IMR-90 (cell line): ENCODE results near the gene IL17REL. TPM values are rescaled to one million over a fixed set of nuclear protein-coding genes. Genes with fewer than 3 reads are reported as not detected.

Experiments used
- ATAC-seq: fragments of 200-7000 bp; cut with Tn5 transposase; 2 replicates; pipeline ENCODE4 v1.9.1; 2020; ENCODE audit warnings: low read depth, mild to moderate bottlenecking, moderate library complexity
- BruUV-seq: library from RNA; stranded (reverse); fragments of 400-500 nt; replicated peaks from 2 replicates; lab custom pipeline; 2021; lab: Mats Ljungman, UMichigan
- CTCF ChIA-PET: fragments of 300-600 bp; formaldehyde crosslinking; extraction: SDS; loops from one replicate; lab custom pipeline; 2021; ENCODE audit warnings: antibody characterized with exemption; lab: Yijun Ruan, JAX
- POLR2A ChIA-PET: fragments of 300-600 bp; sonication (Branson Sonifier 250); formaldehyde crosslinking; loops from one replicate; lab custom pipeline; 2022; ENCODE audit warnings: antibody characterized with exemption; ENCODE audit not compliant: unreplicated experiment; lab: Charles Lee
- DNase-seq: peaks from one replicate; pipeline ENCODE4 v3.0.0; 2013
- H2AFZ ChIP-seq: replicated peaks from 2 replicates; pipeline ENCODE3; 2013; ENCODE audit warnings: low read length, mild to moderate bottlenecking; ENCODE audit not compliant: poor library complexity
- H2AK5ac ChIP-seq: 2 replicates; pipeline ENCODE4 v1.6.1; 2013; ENCODE audit warnings: low read depth, low read length, inconsistent platforms
- H2AK9ac ChIP-seq: replicated peaks from 2 replicates; pipeline ENCODE3; 2013; ENCODE audit warnings: mild to moderate bottlenecking, low read depth, low read length, moderate library complexity; ENCODE audit not compliant: poor library complexity
- H2BK120ac ChIP-seq: 2 replicates; pipeline ENCODE4 v1.6.1; 2013; ENCODE audit warnings: low read depth, low read length, inconsistent platforms
- H2BK15ac ChIP-seq: 3 replicates; pipeline ENCODE4 v1.6.1; 2013; ENCODE audit warnings: low read depth, low read length, inconsistent platforms
- H2BK20ac ChIP-seq: 2 replicates; pipeline ENCODE4 v1.6.1; 2013; ENCODE audit warnings: low read depth, mild to moderate bottlenecking, inconsistent platforms, low read length, moderate library complexity
- H2BK5ac ChIP-seq: 2 replicates; pipeline ENCODE4 v1.6.1; 2013; ENCODE audit warnings: mild to moderate bottlenecking, low read depth, low read length, inconsistent platforms; ENCODE audit not compliant: poor library complexity, severe bottlenecking
- H3K14ac ChIP-seq: replicated peaks from 2 replicates; pipeline ENCODE4 v1.6.1; 2013; ENCODE audit warnings: low read depth, low read length, inconsistent platforms
- H3K18ac ChIP-seq: 2 replicates; pipeline ENCODE4 v1.6.1; 2013; ENCODE audit warnings: low read depth, low read length, control low read depth
- H3K23ac ChIP-seq: 2 replicates; pipeline ENCODE4 v1.6.1; 2013; ENCODE audit warnings: low read depth, low read length, inconsistent platforms
- H3K27ac ChIP-seq: 2 replicates; pipeline ENCODE4 v1.5.1; 2013; ENCODE audit warnings: mild to moderate bottlenecking, control low read depth, low read length; ENCODE audit not compliant: insufficient read depth
- H3K27me3 ChIP-seq: 2 replicates; pipeline ENCODE4 v1.6.1; 2013; ENCODE audit warnings: low read length; ENCODE audit not compliant: control insufficient read depth, insufficient read depth
- H3K36me3 ChIP-seq: 2 replicates; pipeline ENCODE4 v1.6.1; 2013; ENCODE audit warnings: low read length, mixed read lengths; ENCODE audit not compliant: control insufficient read depth, insufficient read depth
- H3K4ac ChIP-seq: 2 replicates; pipeline ENCODE4 v1.6.1; 2013; ENCODE audit warnings: low read depth, low read length, inconsistent platforms
- H3K4me1 ChIP-seq: 2 replicates; pipeline ENCODE4 v1.6.1; 2013; ENCODE audit warnings: low read length, mixed read lengths; ENCODE audit not compliant: control insufficient read depth, insufficient read depth
- H3K4me2 ChIP-seq: 2 replicates; pipeline ENCODE4 v1.6.1; 2013; ENCODE audit warnings: low read depth, mild to moderate bottlenecking, control low read depth, low read length, moderate library complexity
- H3K4me3 ChIP-seq: 2 replicates; pipeline ENCODE4 v1.5.1; 2013; ENCODE audit warnings: low read depth, mild to moderate bottlenecking, control low read depth, low read length, moderate library complexity; ENCODE audit not compliant: insufficient read depth
- H3K56ac ChIP-seq: 2 replicates; pipeline ENCODE4 v1.6.1; 2013; ENCODE audit warnings: low read length, inconsistent platforms; ENCODE audit not compliant: insufficient read depth; ENCODE audit errors: extremely low read depth
- H3K79me1 ChIP-seq, 2 experiments: 2 replicates each; pipeline ENCODE4 v1.6.1; 2013; ENCODE audit warnings: low read length in 2 of 2, inconsistent platforms in 1 of 2, low read depth in 1 of 2
- H3K9ac ChIP-seq: 2 replicates; pipeline ENCODE4 v1.6.1; 2013; ENCODE audit warnings: low read depth, low read length, control low read depth
- H3K9me1 ChIP-seq: 2 replicates; pipeline ENCODE4 v1.6.1; 2013; ENCODE audit warnings: low read length, inconsistent platforms; ENCODE audit not compliant: insufficient read depth
- H3K9me3 ChIP-seq: 2 replicates; pipeline ENCODE4 v1.6.1; 2013; ENCODE audit warnings: low read length; ENCODE audit not compliant: control insufficient read depth, insufficient read depth
- H4K20me1 ChIP-seq: 2 replicates; pipeline ENCODE4 v1.6.1; 2013; ENCODE audit warnings: low read length, inconsistent platforms; ENCODE audit not compliant: insufficient read depth
- H4K5ac ChIP-seq: 2 replicates; pipeline ENCODE4 v1.6.1; 2013; ENCODE audit warnings: mild to moderate bottlenecking, low read depth, low read length, control low read depth
- H4K8ac ChIP-seq, 2 experiments: 2 replicates each; pipeline ENCODE4 v1.6.1; 2013; ENCODE audit warnings: low read depth in 2 of 2, low read length in 2 of 2, control low read depth in 1 of 2, inconsistent platforms in 1 of 2
- H4K91ac ChIP-seq: 2 replicates; pipeline ENCODE4 v1.6.1; 2013; ENCODE audit warnings: low read depth, low read length, inconsistent platforms; ENCODE audit not compliant: insufficient read depth
- BHLHE40 ChIP-seq: fragments of 150-350 bp; IDR thresholded peaks from 2 replicates; pipeline ENCODE4 v1.6.1; 2016; ENCODE audit warnings: mild to moderate bottlenecking, low read depth, low read length
- CHD1 ChIP-seq: IDR thresholded peaks from 2 replicates; pipeline ENCODE4 v1.6.1; 2012; ENCODE audit warnings: low read depth, low read length, improper control_type of control experiment
- CTCF ChIP-seq: conservative IDR thresholded peaks from 2 replicates; pipeline ENCODE4 v1.5.1; 2012; ENCODE audit warnings: mild to moderate bottlenecking, low read depth, low read length, improper control_type of control experiment
- ELK1 ChIP-seq: fragments of 150-350 bp; IDR thresholded peaks from 2 replicates; pipeline ENCODE4 v1.6.1; 2016; ENCODE audit warnings: low read depth, mild to moderate bottlenecking, low read length, moderate library complexity, borderline replicate concordance
- FOS ChIP-seq: fragments of 150-350 bp; IDR thresholded peaks from 2 replicates; pipeline ENCODE4 v1.6.1; 2016; ENCODE audit warnings: low read depth, low read length
- NFE2L2 ChIP-seq: fragments of 150-350 bp; IDR thresholded peaks from 2 replicates; pipeline ENCODE4 v1.6.1; 2016; ENCODE audit warnings: low read depth, mild to moderate bottlenecking, low read length
- POLR2A ChIP-seq: IDR thresholded peaks from 2 replicates; pipeline ENCODE4 v1.6.1; 2012; ENCODE audit warnings: mild to moderate bottlenecking, low read depth, low read length
- RCOR1 ChIP-seq: IDR thresholded peaks from 2 replicates; pipeline ENCODE4 v1.6.1; 2012; ENCODE audit warnings: mild to moderate bottlenecking, low read length, improper control_type of control experiment; ENCODE audit not compliant: insufficient replicate concordance
- RFX5 ChIP-seq: IDR thresholded peaks from 2 replicates; pipeline ENCODE4 v1.8.0; 2012; ENCODE audit warnings: low read depth, mild to moderate bottlenecking, low read length, moderate library complexity
- WGBS, 2 experiments: methylation state at CpG; one replicate each; pipeline versions ENCODE4 v1.1.5 to v1.1.7; 2013; ENCODE audit warnings: missing lambda C conversion rate in 2 of 2; ENCODE audit not compliant: insufficient read length in 1 of 2; ENCODE audit errors: extremely low coverage in 2 of 2; 5-methylcytosine and 5-hydroxymethylcytosine counted together
- dilution Hi-C: fragments of 300-500 bp; cut with HindIII; formaldehyde crosslinking; loops from one replicate; pipeline ENCODE4 v1.14.3; 2018; ENCODE audit warnings: low sequenced_read_pairs; ENCODE audit not compliant: unreplicated experiment
- in situ Hi-C: fragments of 300-500 bp; cut with MboI; formaldehyde crosslinking; loops from 3 replicates; pipeline ENCODE4 v1.14.3; 2019; ENCODE audit warnings: low sequenced_read_pairs, inconsistent platforms, mixed read lengths
- intact Hi-C: fragments of 100-400 bp; cut with micrococcal nuclease; formaldehyde crosslinking; loops from 2 replicates; pipeline ENCODE4 v1.10.0; 2022
- polyA plus RNA-seq, 3 experiments: library from polyadenylated mRNA; depleted of rRNA; stranded (reverse); fragments of >200 nt; gene quantifications; 2 replicates each; pipeline ENCODE4 v1.2.3, GENCODE V29; 2012; ENCODE audit warnings: low replicate concordance in 1 of 3
- total RNA-seq: library from RNA; depleted of rRNA; stranded (reverse); fragments of >200 nt; gene quantifications from 2 replicates; pipeline ENCODE4 v1.2.3, GENCODE V29; 2012

The IL17REL gene
- total and polyA plus RNA-seq, 2 of the 4 experiments (the other 2 are of a cell fraction): not detected

GRCh38 chr22:49959782-49960158, 52.8 kb downstream of the IL17REL start:
- Histone ChIP-seq H2AK9ac (peak overlapping the region; percentile 93), H3K9ac (peak overlapping the region; percentile 66), H3K4me3 (peak overlapping the region; percentile 58), H2BK15ac (peak overlapping the region; percentile 47; the same call in 2 of the 3 replicates), H4K8ac (peak overlapping the region; percentile 83 to 92), H3K27me3 (no peaks in the 10 kb centered on the region), H2AFZ (peak overlapping the region; percentile 94), H2BK120ac (peak overlapping the region; percentile 37), H3K4me1 (peaks cover 25% of the 10 kb centered on the region), H3K36me3 (peaks cover 26% of the 10 kb centered on the region), H4K20me1 (peaks cover 37% of the 10 kb centered on the region), H3K9me1 (peaks cover 3% of the 10 kb centered on the region; the same call in 1 of the 2 replicates), H4K5ac (peak overlapping the region; percentile 35), H2BK5ac (peak overlapping the region; percentile 91), H3K4ac (peak overlapping the region; percentile 44), H3K4me2 (peak overlapping the region; percentile 84), H4K91ac (peak overlapping the region; percentile 85), H3K56ac (no peak overlapping the region), H3K18ac (no peak overlapping the region), H3K9me3 (no peaks in the 10 kb centered on the region), H2AK5ac (peak overlapping the region; percentile 95), H3K27ac (peak overlapping the region; percentile 71), H3K14ac (no peak overlapping the region; the same call in 1 of the 2 replicates), H3K23ac (peak overlapping the region; percentile 53), H2BK20ac (no peak overlapping the region), H3K79me1 (peaks cover 12 to 30% of the 10 kb centered on the region in 2 experiments)
- DNase-seq (no peak), ATAC-seq (peak; percentile 3)
- intact Hi-C loops: no loop called here
- WGBS, 2 experiments: 13% methylated on average over 12 of the region's 21 CpGs; no CpG with 5 or more reads in 1 of the 2 experiments
- BruUV-seq: no TSS peak
- TF ChIP-seq BHLHE40 (no peak), CHD1 (no peak), POLR2A (no peak), RFX5 (no peak), RCOR1 (no peak), ELK1 (no peak), CTCF (no peak), FOS (no peak), NFE2L2 (no peak)
- dilution Hi-C loops: no loop called here
- ChIA-PET CTCF (no interaction called here), POLR2A (no interaction called here)
- in situ Hi-C loops: no loop called here
